DOHH2 (cell line): ENCODE data around the gene MAP2K3.
A peak's percentile ranks its signal among the peaks of the same experiment; 100 is the strongest.

Source experiments
- H3F3A ChIP-seq: fragments of 200-600 bp; sonication (generic), shearing (Covaris generic); 2 replicates; pipeline ENCODE4 v1.6.0; 2016; ENCODE audit warnings: antibody characterized with exemption, mild to moderate bottlenecking; ENCODE audit not compliant: control insufficient read depth, insufficient read depth
- H3K27ac ChIP-seq: fragments of 200-600 bp; sonication (generic); 2 replicates; pipeline ENCODE4 v1.5.1; 2014; ENCODE audit warnings: low read depth, mild to moderate bottlenecking, low read length, moderate library complexity
- H3K27me3 ChIP-seq: fragments of 200-600 bp; sonication (generic); 2 replicates; pipeline ENCODE4 v1.6.1; 2014; ENCODE audit warnings: mild to moderate bottlenecking, low read length, mixed read lengths; ENCODE audit not compliant: control insufficient read depth
- H3K36me3 ChIP-seq: fragments of 200-600 bp; sonication (generic); 2 replicates; pipeline ENCODE4 v1.6.1; 2014; ENCODE audit warnings: mild to moderate bottlenecking, low read length, moderate library complexity, mixed read lengths; ENCODE audit not compliant: control insufficient read depth
- H3K4me1 ChIP-seq: fragments of 200-600 bp; sonication (generic); 2 replicates; pipeline ENCODE4 v1.6.1; 2014; ENCODE audit warnings: mild to moderate bottlenecking, low read length, mixed read lengths; ENCODE audit not compliant: control insufficient read depth
- H3K4me2 ChIP-seq: fragments of 200-600 bp; sonication (generic); 2 replicates; pipeline ENCODE4 v1.6.0; 2014; ENCODE audit warnings: mild to moderate bottlenecking, low read length, moderate library complexity
- H3K4me3 ChIP-seq: fragments of 200-600 bp; sonication (generic); 2 replicates; pipeline ENCODE4 v1.5.1; 2014; ENCODE audit warnings: mild to moderate bottlenecking, low read length, mixed read lengths
- H3K79me2 ChIP-seq: fragments of 200-600 bp; sonication (generic); 2 replicates; pipeline ENCODE4 v1.6.1; 2014; ENCODE audit warnings: mild to moderate bottlenecking, low read length, mixed read lengths; ENCODE audit not compliant: control insufficient read depth
- H3K9me2 ChIP-seq: fragments of 200-600 bp; sonication (generic); replicated peaks from 2 replicates; pipeline ENCODE4 v1.6.1; 2014; ENCODE audit warnings: mild to moderate bottlenecking, low read length, mixed read lengths; ENCODE audit not compliant: control insufficient read depth
- H3K9me3 ChIP-seq: fragments of 200-600 bp; sonication (generic); 2 replicates; pipeline ENCODE4 v1.6.1; 2014; ENCODE audit warnings: antibody characterized with exemption, low read length, mixed read lengths; ENCODE audit not compliant: control insufficient read depth, insufficient read depth
- H4K20me1 ChIP-seq: fragments of 200-600 bp; sonication (generic); 2 replicates; pipeline ENCODE4 v1.6.0; 2014; ENCODE audit warnings: low read depth, mild to moderate bottlenecking, antibody characterized with exemption, low read length, moderate library complexity; ENCODE audit not compliant: control insufficient read depth, insufficient read depth
- CTCF ChIP-seq: fragments of 200-600 bp; sonication (generic); IDR thresholded peaks from one replicate; pipeline ENCODE4 v1.5.1; 2014; ENCODE audit warnings: antibody characterized with exemption, mild to moderate bottlenecking, low read depth, low read length; ENCODE audit not compliant: poor library complexity, severe bottlenecking
- EZH2phosphoT487 ChIP-seq: fragments of 200-600 bp; sonication (generic); IDR thresholded peaks from 2 replicates; pipeline ENCODE4 v1.6.1; 2017; ENCODE audit warnings: borderline replicate concordance, mild to moderate bottlenecking, antibody characterized with exemption, low read length, moderate library complexity, mixed read lengths

The MAP2K3 gene

GRCh38 chr17:21286066-21286770, 1.7 kb downstream of the MAP2K3 start:
- Histone ChIP-seq H3K4me3 (peak overlapping the region; percentile 92), H3K9me2 (no peaks in the 10 kb centered on the region), H3F3A (peaks cover 20% of the 10 kb centered on the region), H3K79me2 (peaks cover 58% of the 10 kb centered on the region), H3K4me2 (peak overlapping the region; percentile 100), H4K20me1 (no peaks in the 10 kb centered on the region), H3K27ac (peak overlapping the region; percentile 90), H3K9me3 (no peaks in the 10 kb centered on the region), H3K4me1 (peaks cover 48% of the 10 kb centered on the region), H3K36me3 (0 out of 2 replicates have a peak, but pooled peaks cover 4% of the 10 kb centered on the region), H3K27me3 (no peaks in the 10 kb centered on the region; the same call in 1 of the 2 replicates)
- TF ChIP-seq EZH2phosphoT487, result no peak
- TF ChIP-seq CTCF, result no peak

GRCh38 chr17:21286909-21287702, 2.6 kb downstream of the MAP2K3 start:
- Histone ChIP-seq H3F3A (peaks cover 20% of the 10 kb centered on the region), H3K4me2 (peak overlapping the region; percentile 100), H3K4me3 (peak overlapping the region; percentile 92), H4K20me1 (no peaks in the 10 kb centered on the region), H3K27me3 (no peaks in the 10 kb centered on the region; the same call in 1 of the 2 replicates), H3K79me2 (peaks cover 64% of the 10 kb centered on the region), H3K4me1 (peaks cover 48% of the 10 kb centered on the region), H3K27ac (peak overlapping the region; percentile 90), H3K36me3 (0 out of 2 replicates have a peak, but pooled peaks cover 4% of the 10 kb centered on the region), H3K9me3 (no peaks in the 10 kb centered on the region; the same call in 1 of the 2 replicates), H3K9me2 (no peaks in the 10 kb centered on the region)
- TF ChIP-seq EZH2phosphoT487 (no peak), CTCF (no peak)

GRCh38 chr17:21287703-21288449, 3.4 kb downstream of the MAP2K3 start:
- H4K20me1 ChIP-seq, result no peaks in the 10 kb centered on the region

More at GRCh38 chr17:21287703-21288449, 3.4 kb downstream of the MAP2K3 start:
- Histone ChIP-seq H3K27ac (peak overlapping the region; percentile 90), H3K4me1 (peaks cover 48% of the 10 kb centered on the region), H3K4me3 (peak overlapping the region; percentile 92), H3K36me3 (0 out of 2 replicates have a peak, but pooled peaks cover 4% of the 10 kb centered on the region), H3K4me2 (peak overlapping the region; percentile 100), H3K9me3 (no peaks in the 10 kb centered on the region; the same call in 1 of the 2 replicates), H3K9me2 (no peaks in the 10 kb centered on the region), H3K79me2 (peaks cover 64% of the 10 kb centered on the region), H3F3A (peaks cover 20% of the 10 kb centered on the region), H3K27me3 (no peaks in the 10 kb centered on the region; the same call in 1 of the 2 replicates)
- TF ChIP-seq CTCF (no peak), EZH2phosphoT487 (no peak)
